Duodenal mucosa (tissue), 2 donors: ENCODE measurements around the gene PHTF2.

Source experiments
- H3K27ac ChIP-seq: one replicate; pipeline ENCODE4 v1.7.0; 2013; ENCODE audit warnings: low read depth, low read length
- H3K27me3 ChIP-seq, 2 donors: one replicate each; pipeline ENCODE4 v1.7.0; 2013; ENCODE audit warnings: low read length in 2 of 2, control low read depth in 1 of 2; ENCODE audit not compliant: insufficient read depth in 2 of 2, control insufficient read depth in 1 of 2
- H3K36me3 ChIP-seq, 2 donors: one replicate each; pipeline ENCODE4 v1.7.0; 2013; ENCODE audit warnings: low read length in 2 of 2, control low read depth in 1 of 2; ENCODE audit not compliant: insufficient read depth in 2 of 2, control insufficient read depth in 1 of 2
- H3K4me1 ChIP-seq, 2 donors: one replicate each; pipeline ENCODE4 v1.7.0; 2013; ENCODE audit warnings: low read length in 2 of 2, control low read depth in 1 of 2; ENCODE audit not compliant: insufficient read depth in 2 of 2, control insufficient read depth in 1 of 2
- H3K4me3 ChIP-seq, 2 donors: one replicate each; pipeline ENCODE4 v1.7.0; 2013; ENCODE audit warnings: low read length in 2 of 2, low read depth in 1 of 2
- H3K9ac ChIP-seq, 2 donors: one replicate each; pipeline ENCODE4 v1.7.0; 2013; ENCODE audit warnings: low read length in 2 of 2, low read depth in 1 of 2
- H3K9me3 ChIP-seq, 2 donors: one replicate each; pipeline ENCODE4 v1.7.0; 2013; ENCODE audit warnings: low read length in 2 of 2, control low read depth in 1 of 2; ENCODE audit not compliant: control insufficient read depth in 1 of 2

Gene PHTF2

DNA sequence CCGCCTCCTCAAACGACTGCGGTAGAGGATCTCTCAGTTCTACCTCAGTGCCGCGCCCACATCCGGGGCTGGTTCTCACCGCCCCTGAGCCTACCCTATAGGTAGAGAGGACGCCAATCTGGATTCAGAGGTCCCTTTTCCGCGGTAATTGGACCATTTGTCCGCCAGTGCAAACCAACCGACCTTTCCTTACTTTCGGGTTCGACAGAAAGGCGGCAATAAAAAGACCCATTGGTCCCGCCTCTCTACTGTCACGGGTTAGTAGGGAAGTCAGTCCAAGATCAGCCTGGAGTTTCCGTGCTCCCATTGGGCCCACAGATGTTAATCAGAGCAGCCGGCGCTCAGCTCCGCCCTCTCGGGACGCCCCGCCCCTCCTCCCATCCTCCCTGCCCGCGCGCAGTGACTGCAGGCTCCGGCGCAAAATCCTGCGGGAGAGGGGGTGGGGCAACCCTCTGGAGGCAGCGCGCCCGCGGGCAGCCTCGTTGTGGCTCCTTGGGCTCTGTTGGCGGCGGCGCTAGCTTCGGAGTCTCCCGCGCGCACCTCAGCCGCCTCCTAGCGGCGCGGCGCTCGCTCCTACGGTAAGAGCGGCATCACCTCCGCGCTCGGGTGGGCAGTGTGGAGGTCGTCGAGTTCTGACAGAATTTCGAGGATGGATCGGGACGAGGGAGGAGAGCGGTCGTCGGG, at the start of gene PHTF2, which contains the start of gene TMEM60:
PHTF2 (plus strand) TSS at position 380 of the 684 bp plus-strand sequence.
TMEM60 (minus strand) TSS at position 41 of the 684 bp plus-strand sequence. CDS start 4,061 bp downstream, outside the sequence.
- peak within 1 kb of the TSS; percentile 88 to 99 for H3K4me3 ChIP-seq
- peaks cover 3 to 7% of the 10 kb centered on the region in 2 donors for H3K36me3 ChIP-seq
- peaks cover 20 to 32% of the 10 kb centered on the region in 2 donors for H3K4me1 ChIP-seq
- no peaks in the 10 kb centered on the region for H3K27me3 ChIP-seq
- H3K9ac ChIP-seq: peak within 1 kb of the TSS; percentile 82 to 91
- peak within 1 kb of the TSS; percentile 78 for H3K27ac ChIP-seq
- H3K9me3 ChIP-seq: no peaks in the 10 kb centered on the region

DNA sequence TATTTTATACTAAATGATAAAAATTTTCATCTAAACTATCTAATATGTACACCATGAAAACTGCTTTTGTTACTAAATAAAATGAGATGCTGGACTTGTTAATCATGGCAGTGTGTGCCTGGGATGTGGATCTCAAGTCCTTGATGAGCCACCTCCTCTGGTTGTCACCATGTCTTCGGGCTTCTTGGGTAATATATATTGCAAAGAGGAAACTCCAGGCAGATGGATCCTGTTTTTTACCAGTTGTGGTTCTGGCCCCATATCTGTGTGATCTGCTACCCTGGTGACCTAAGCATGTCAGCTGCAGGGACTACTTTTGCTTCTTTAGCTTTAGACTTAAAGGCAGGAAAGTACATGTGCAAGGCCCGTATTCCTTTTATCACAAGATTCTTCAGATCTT, 46.6 kb upstream of the PHTF2 start:
- H3K9ac ChIP-seq: no peak overlapping the region
- no peak overlapping the region for H3K4me3 ChIP-seq
- no peaks in the 10 kb centered on the region for H3K9me3 ChIP-seq
- H3K27ac ChIP-seq: no peak overlapping the region
- H3K36me3 ChIP-seq: peaks cover 0 to 15% of the 10 kb centered on the region in 2 donors
- no peaks in the 10 kb centered on the region for H3K27me3 ChIP-seq
- H3K4me1 ChIP-seq: peaks cover 0 to 13% of the 10 kb centered on the region in 2 donors

DNA sequence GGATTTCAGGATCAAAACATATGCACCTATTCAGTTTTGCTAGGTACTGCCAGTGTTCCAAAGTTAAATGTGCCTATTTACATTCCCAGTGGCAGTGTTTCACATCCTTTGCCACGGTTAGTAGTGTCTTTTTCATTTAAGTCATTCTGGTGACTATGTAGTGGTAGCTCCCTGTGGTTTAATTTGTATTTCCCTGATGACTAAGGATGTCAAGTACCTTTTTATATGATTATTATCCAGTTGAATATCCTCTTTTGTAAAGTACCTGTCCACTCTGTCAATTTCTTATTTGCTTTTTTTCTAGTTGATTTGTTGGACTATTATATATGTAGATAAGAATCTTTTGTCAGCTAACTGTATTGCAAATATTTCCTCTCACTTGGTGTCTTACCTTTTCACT, 45.4 kb upstream of the PHTF2 start:
- H3K9ac ChIP-seq: no peak overlapping the region
- peaks cover 0 to 18% of the 10 kb centered on the region in 2 donors for H3K36me3 ChIP-seq
- no peaks in the 10 kb centered on the region for H3K9me3 ChIP-seq
- H3K27me3 ChIP-seq: no peaks in the 10 kb centered on the region
- no peak overlapping the region for H3K27ac ChIP-seq
- no peak overlapping the region for H3K4me3 ChIP-seq
- H3K4me1 ChIP-seq: peaks cover 0 to 10% of the 10 kb centered on the region in 2 donors

DNA sequence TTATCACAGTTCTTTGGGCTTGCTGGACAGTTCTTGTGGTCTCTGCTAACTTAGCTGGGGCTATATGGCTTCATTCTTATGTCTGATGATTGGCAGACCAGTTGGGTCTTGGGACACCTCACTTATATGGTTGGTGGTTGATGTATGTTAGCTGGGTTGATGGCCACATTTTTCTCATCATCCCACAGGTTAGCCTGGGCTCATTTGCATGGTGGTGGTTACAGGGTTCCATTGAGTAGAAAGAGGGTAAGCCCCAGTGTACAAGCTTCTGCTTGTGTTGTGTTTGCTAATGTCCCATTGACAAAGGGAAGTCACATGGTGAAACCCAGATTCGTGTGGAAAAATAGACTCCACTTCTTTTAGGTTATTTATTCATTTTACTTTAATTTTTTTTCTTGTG, 41.0 kb upstream of the PHTF2 start:
- Histone ChIP-seq H3K4me3 (no peak overlapping the region), H3K4me1 (peaks cover 0 to 15% of the 10 kb centered on the region in 2 donors), H3K27me3 (no peaks in the 10 kb centered on the region), H3K36me3 (peaks cover 0 to 3% of the 10 kb centered on the region in 2 donors), H3K27ac (no peak overlapping the region), H3K9me3 (no peaks in the 10 kb centered on the region), H3K9ac (no peak overlapping the region)

DNA sequence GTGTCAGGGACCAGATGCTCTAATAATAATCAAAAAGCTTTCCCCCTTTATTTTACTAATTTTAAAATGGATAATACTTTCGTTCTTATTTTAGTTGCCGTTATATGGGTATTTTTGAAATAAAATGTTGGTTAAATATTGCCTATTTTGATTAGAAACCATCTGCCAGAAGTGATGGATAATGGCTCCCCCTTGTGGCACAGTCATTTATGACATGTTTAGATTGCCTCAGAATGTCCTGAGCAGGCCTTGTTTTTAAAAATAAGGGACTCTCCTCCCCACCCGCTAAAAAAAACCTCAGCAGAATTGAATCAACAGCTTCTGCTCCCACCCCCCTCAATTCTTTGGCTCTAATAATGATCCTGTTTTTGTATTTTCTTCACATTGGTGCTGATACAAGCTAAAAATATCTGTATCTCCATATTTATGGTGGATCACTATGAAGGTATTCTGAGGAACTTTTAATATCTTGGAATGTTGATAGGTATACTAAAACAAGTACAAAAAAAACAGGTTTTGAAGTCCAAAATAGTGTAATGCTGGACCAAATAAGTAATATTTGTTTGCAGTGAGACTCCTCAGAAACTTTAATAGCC, 39.2 kb upstream of the PHTF2 start:
- no peaks in the 10 kb centered on the region for H3K9me3 ChIP-seq
- no peak overlapping the region for H3K4me3 ChIP-seq
- H3K27me3 ChIP-seq: no peaks in the 10 kb centered on the region
- H3K36me3 ChIP-seq: peaks cover 0 to 3% of the 10 kb centered on the region in 2 donors
- H3K27ac ChIP-seq: no peak overlapping the region
- H3K4me1 ChIP-seq: peaks cover 0 to 5% of the 10 kb centered on the region in 2 donors
- no peak overlapping the region for H3K9ac ChIP-seq

DNA sequence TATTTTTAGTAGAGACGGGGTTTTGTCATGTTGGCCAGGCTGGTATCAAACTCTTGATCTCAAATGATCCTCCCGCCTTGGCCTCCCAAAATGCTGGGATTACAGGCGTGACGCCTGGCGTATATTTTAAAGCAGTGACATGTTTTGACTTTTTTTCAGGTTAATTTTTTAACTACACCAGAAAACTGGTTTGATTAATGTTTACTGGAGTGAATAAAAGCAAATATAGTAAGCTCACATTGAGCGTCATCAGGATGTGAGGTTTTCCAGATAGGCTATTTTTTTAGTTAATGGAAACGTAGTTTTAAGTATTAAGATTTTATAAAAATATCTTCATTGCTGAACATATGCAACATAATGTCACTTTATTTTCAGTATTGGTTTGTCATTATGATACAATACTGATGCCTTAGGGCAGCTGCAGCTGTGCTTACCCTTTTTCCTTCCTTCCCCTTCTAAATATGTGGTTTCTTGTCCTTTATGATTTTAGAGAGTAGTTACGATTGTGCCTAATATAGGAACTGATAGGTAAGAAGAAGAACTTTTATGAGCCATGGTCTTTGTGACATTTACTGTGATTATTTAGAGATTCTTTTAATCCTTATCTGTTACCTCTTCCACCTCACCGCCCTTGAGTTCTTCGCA, 37.6 kb upstream of the PHTF2 start:
- H3K4me1 ChIP-seq: peaks cover 0 to 15% of the 10 kb centered on the region in 2 donors

DNA sequence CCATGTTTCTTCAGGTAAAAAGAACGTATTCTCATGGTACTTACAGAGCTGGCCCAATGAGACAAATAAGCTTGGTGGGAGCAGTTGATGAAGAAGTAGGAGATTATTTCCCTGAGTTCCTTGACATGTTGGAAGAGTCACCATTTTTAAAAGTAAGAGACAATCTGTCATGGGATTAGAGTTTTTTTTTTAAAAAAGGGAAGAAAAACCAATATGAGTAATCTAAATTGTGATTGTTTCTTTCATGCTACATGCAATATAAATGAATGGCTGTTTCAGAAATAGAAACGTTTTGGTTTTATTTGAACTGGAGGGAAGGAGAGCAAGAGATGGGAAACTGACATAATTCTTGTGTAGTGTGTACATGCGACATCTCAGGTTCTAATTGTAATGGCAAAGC, 33.1 kb upstream of the PHTF2 start:
- H3K27ac ChIP-seq: no peak overlapping the region
- no peak overlapping the region for H3K9ac ChIP-seq
- no peak overlapping the region for H3K4me3 ChIP-seq
- no peaks in the 10 kb centered on the region for H3K27me3 ChIP-seq
- H3K9me3 ChIP-seq: no peaks in the 10 kb centered on the region
- H3K36me3 ChIP-seq: peaks cover 4 to 10% of the 10 kb centered on the region in 2 donors
- peaks cover 0 to 18% of the 10 kb centered on the region in 2 donors for H3K4me1 ChIP-seq

More for the DNA sequence above, 37.6 kb upstream of the PHTF2 start:
- H3K27ac ChIP-seq: no peak overlapping the region
- no peaks in the 10 kb centered on the region for H3K9me3 ChIP-seq
- no peaks in the 10 kb centered on the region for H3K27me3 ChIP-seq
- no peak overlapping the region for H3K4me3 ChIP-seq
- no peak overlapping the region for H3K9ac ChIP-seq
- peaks cover 0 to 3% of the 10 kb centered on the region in 2 donors for H3K36me3 ChIP-seq

DNA sequence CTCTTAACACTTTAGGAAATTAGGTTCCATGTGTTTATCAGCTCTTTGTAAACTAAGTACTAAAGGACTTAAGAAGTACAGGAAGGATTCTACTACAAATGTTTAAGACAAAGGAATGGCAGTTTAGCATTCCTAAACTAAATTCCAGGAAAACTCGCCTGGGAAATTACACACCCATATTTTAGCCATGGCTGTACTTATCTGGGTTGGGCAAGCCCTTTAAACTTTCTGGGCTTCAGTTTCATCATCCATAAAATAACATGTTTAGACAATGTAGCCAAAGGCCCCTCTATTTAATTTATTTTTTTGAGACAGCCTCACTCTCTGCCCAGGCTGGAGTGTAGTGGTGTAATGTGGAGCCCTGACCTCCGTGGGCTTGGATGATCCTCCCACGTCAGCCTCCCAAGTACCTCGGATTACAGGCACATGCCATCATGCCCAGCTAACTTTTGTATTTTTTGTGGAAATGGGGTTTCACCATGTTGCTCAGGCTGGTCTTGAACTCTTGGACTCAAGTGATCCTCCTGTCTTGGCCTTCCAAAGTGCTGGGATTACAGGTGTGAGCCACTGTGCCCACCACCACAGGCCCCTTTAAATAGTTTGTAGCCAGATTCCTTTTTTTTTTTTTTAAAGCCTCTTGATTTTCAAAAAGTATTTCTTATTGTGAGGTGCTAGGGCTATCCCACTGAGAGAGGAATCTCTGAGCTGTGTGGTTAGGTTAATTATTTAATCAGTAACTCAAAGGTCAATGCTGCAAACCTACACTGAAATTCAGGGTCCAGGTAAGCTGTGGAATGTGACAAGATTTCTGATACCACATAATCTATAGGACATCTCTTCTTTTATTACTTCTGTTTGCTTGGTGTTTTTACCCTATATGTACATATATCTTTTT, 32.4 kb upstream of the PHTF2 start:
- H3K4me1 ChIP-seq: peaks cover 0 to 18% of the 10 kb centered on the region in 2 donors
- no peak overlapping the region for H3K27ac ChIP-seq
- H3K36me3 ChIP-seq: peaks cover 4 to 10% of the 10 kb centered on the region in 2 donors
- no peaks in the 10 kb centered on the region for H3K9me3 ChIP-seq
- H3K4me3 ChIP-seq: no peak overlapping the region
- H3K27me3 ChIP-seq: no peaks in the 10 kb centered on the region
- H3K9ac ChIP-seq: no peak overlapping the region

DNA sequence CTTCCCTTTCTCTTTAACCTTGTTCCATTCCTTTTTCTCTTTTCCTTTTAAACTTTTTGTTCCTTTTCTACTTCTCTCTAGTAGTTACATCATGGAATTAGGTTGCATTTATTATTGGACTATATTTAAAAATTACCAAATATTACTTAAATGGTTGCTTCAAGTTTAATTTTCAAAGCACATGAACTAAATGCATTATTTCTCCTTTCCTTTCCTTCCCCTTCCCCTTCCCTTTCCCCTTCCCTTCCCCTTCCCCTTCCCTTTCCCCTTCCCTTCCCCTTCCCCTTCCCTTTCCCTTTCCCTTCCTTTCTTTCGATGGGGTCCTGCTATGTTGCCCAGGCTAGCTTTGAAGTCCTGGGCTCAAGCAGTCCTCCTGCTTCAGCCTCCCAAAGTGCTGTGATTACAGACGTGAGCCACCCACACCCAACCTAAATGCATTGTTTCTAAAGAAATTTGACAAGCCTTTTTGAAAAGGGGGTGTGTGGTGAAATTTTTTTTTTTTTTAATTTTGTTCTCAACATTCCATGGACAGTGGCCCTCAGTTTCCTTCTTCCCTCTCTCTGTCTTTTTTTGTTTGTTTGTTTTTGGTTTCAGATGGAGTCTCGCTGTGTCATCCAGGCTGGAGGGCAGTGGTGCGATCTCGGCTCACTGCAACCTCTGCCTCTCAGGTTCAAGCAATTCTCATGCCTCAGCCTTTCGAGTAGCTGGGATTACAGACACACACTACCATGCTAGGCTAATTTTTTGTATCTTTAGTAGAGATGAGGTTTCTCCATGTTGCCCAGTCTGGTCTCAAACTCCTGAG, 31.6 kb upstream of the PHTF2 start:
- Histone ChIP-seq H3K4me1 (peaks cover 0 to 18% of the 10 kb centered on the region in 2 donors), H3K27ac (no peak overlapping the region), H3K27me3 (no peaks in the 10 kb centered on the region), H3K9me3 (no peaks in the 10 kb centered on the region), H3K36me3 (peaks cover 4 to 10% of the 10 kb centered on the region in 2 donors), H3K4me3 (no peak overlapping the region), H3K9ac (no peak overlapping the region)
